Skeletal muscle tissue (tissue), 4 donors: Measurements from ENCODE around the gene CCZ1. TPM values are rescaled to one million over a fixed set of nuclear protein-coding genes. Genes with fewer than 3 reads are reported as not detected.
"Not testable (repeated sequence)": the region's sequence is repeated elsewhere in the genome, so short reads cannot be mapped to it uniquely, and the experiment has no call there.

Experiments
- H3K27ac ChIP-seq: one replicate; pipeline ENCODE4 v1.7.0; 2013; ENCODE audit warnings: mild to moderate bottlenecking, low read depth, low read length, inconsistent platforms
- H3K27me3 ChIP-seq, 3 donors: one replicate each; pipeline ENCODE4 v1.7.0; 2013; ENCODE audit warnings: low read length in 3 of 3; ENCODE audit not compliant: control insufficient read depth in 3 of 3, insufficient read depth in 3 of 3
- H3K36me3 ChIP-seq, 3 donors: one replicate each; pipeline ENCODE4 v1.7.0; 2013; ENCODE audit warnings: low read length in 3 of 3; ENCODE audit not compliant: control insufficient read depth in 3 of 3, insufficient read depth in 3 of 3
- H3K4me1 ChIP-seq, 3 donors: one replicate each; pipeline ENCODE4 v1.7.0; 2013; ENCODE audit warnings: low read length in 3 of 3, mild to moderate bottlenecking in 3 of 3; ENCODE audit not compliant: control insufficient read depth in 3 of 3, insufficient read depth in 3 of 3
- H3K4me3 ChIP-seq, 3 donors: one replicate each; pipeline ENCODE4 v1.7.0; 2013; ENCODE audit warnings: low read length in 3 of 3
- H3K9ac ChIP-seq, 3 donors: one replicate each; pipeline ENCODE4 v1.7.0; 2013; ENCODE audit warnings: low read length in 3 of 3, mild to moderate bottlenecking in 3 of 3, moderate library complexity in 2 of 3, low read depth in 1 of 3
- H3K9me3 ChIP-seq, 3 donors: one replicate each; pipeline ENCODE4 v1.7.0; 2013; ENCODE audit warnings: low read length in 3 of 3; ENCODE audit not compliant: control insufficient read depth in 3 of 3
- total RNA-seq: library from RNA; depleted of rRNA; stranded (reverse); fragments of >200 nt; gene quantifications from one replicate; pipeline ENCODE4 v1.2.3, GENCODE V29; 2014
- donor health status: Osteomylitis.

Gene CCZ1
- total RNA-seq, 1 donor from 2014 or later: 55.3 TPM

- H3K4me1 ChIP-seq, H3K4me3 ChIP-seq, H3K36me3 ChIP-seq, H3K27me3 ChIP-seq, H3K27ac ChIP-seq, H3K9ac ChIP-seq, H3K9me3 ChIP-seq: not testable (repeated sequence)
Measured at GRCh38 chr7:5904726-5905125, 6.2 kb downstream of the CCZ1 start.

DNA sequence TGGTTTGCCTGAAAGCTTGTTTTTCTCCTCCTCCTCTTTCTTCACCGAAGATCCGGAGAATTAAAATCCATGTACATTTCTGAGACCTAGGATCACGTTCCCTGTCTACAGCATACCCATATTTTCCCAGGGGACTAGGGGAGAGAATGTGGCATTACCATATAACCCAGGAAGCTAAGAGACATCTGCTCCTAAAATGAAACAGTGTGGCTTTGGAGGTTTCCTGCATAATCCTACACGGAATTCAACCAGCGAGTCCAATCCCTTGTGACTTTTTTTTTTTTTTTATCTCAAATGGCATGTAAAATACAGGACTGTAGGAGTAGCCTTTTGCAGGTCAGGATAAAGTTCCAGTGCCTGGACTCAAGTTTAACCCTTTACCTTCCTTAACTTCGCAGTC, 10.3 kb downstream of the CCZ1 start:
- H3K27me3 ChIP-seq, H3K4me3 ChIP-seq, H3K27ac ChIP-seq, H3K9ac ChIP-seq, H3K36me3 ChIP-seq, H3K9me3 ChIP-seq, H3K4me1 ChIP-seq: not testable (repeated sequence)

- not testable (repeated sequence) for H3K27ac ChIP-seq, H3K9me3 ChIP-seq, H3K36me3 ChIP-seq, H3K9ac ChIP-seq, H3K4me1 ChIP-seq, H3K4me3 ChIP-seq, H3K27me3 ChIP-seq
Measured at GRCh38 chr7:5916529-5916928, 18.0 kb downstream of the CCZ1 start.

- H3K27ac ChIP-seq: not testable (repeated sequence)
Measured at GRCh38 chr7:5924180-5924579, 25.6 kb downstream of the CCZ1 start.

GRCh38 chr7:5924630-5925029, 26.1 kb downstream of the CCZ1 start:
- H3K4me3 ChIP-seq, H3K4me1 ChIP-seq, H3K9me3 ChIP-seq, H3K9ac ChIP-seq, H3K27me3 ChIP-seq, H3K36me3 ChIP-seq, H3K27ac ChIP-seq: not testable (repeated sequence)

More at GRCh38 chr7:5924180-5924579, 25.6 kb downstream of the CCZ1 start:
- not testable (repeated sequence) for H3K9me3 ChIP-seq, H3K27me3 ChIP-seq, H3K4me1 ChIP-seq, H3K9ac ChIP-seq, H3K4me3 ChIP-seq, H3K36me3 ChIP-seq

DNA sequence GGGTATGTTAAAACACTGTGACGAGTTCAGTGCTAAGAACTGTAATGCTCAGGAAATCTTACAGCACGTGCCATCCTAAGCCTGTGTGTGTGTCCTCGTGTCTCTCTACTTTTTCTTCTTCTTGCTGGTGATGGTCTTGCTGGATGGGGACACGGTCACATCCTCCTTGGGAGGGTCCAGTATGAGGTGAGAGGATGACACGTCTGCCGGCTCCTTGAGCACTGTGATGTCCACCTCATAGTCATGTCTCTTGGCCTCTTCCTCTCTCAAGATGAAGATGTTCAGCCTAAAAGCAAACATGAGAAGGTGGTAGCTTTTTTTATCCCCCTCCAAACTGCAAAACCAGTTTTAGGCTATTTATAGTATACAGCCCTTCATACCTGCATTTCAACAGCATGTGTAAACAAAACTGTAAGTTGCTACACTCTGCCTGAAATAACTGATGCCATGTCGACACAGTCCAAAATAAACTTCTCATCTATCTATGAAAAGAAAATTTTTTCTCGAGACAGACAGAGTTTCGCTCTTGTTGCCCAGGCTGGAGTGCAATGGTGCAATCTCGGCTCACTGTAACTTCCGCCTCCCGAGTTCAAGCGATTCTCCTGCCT, 27.8 kb downstream of the CCZ1 start:
- not testable (repeated sequence) for H3K27ac ChIP-seq, H3K36me3 ChIP-seq, H3K9me3 ChIP-seq, H3K9ac ChIP-seq, H3K4me1 ChIP-seq, H3K4me3 ChIP-seq, H3K27me3 ChIP-seq

DNA sequence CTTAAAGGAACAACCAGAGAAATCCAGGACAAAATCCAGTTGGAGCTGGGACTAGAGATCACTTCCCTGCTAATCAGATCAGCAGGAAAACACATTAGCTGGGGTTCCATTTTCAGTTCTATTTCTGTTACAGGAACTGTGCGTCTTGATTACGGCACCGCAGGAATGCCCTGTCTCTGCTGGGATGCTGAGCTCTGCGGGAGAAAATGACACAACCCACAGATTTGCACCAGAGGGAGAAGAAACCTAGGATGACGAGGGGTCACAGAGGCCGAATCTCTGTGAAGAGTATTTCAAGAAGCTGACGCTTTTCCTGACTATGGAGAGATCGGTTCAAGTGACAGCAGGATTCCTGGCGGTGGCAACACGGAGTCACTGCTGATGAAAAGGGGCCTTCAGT, 31.8 kb downstream of the CCZ1 start:
- H3K9ac ChIP-seq, H3K4me1 ChIP-seq, H3K27ac ChIP-seq, H3K36me3 ChIP-seq, H3K9me3 ChIP-seq, H3K27me3 ChIP-seq, H3K4me3 ChIP-seq: not testable (repeated sequence)

- not testable (repeated sequence) for H3K27ac ChIP-seq, H3K36me3 ChIP-seq, H3K27me3 ChIP-seq, H3K4me1 ChIP-seq, H3K9ac ChIP-seq, H3K9me3 ChIP-seq, H3K4me3 ChIP-seq
Measured at GRCh38 chr7:5931250-5931649, 32.7 kb downstream of the CCZ1 start.

DNA sequence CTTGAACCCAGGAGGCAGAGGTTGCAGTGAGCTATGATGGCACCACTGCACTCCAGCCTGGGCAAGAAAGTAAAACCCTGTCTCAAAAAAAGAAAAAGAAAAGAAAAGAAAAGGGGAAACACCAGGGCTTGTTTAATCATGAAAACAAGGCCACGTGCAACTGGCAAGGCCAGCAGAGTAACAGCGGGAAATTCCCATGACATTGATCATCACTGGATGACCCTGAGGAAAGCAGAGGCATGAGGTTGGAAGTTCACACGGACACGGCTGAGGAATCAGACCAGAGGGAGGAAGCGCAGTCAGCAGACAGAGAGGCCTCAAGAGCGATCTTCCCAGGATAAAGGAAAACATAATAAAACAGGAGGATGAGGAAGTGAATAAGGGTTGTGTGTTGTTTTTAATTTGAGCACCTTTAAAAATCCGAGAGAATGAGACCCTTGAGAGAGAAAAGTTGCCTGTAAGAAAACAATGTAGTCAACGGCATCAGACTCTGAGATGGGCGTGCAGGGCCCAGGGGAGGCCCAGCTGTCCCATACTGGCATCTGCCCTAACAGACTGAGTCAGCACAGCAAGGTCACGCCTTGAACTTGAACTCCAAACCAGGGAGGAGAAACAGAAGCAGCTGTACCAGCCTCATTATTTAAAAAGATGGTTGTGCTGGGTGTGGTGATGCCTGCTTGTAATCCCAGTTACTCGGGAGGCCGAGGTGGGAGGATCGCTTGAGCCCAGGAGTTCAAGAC, 33.5 kb downstream of the CCZ1 start:
- H3K4me1 ChIP-seq, H3K36me3 ChIP-seq, H3K9me3 ChIP-seq, H3K4me3 ChIP-seq, H3K27me3 ChIP-seq, H3K9ac ChIP-seq, H3K27ac ChIP-seq: not testable (repeated sequence)

GRCh38 chr7:5934945-5935450, 36.5 kb downstream of the CCZ1 start:
- not testable (repeated sequence) for H3K27ac ChIP-seq, H3K9ac ChIP-seq, H3K4me1 ChIP-seq, H3K36me3 ChIP-seq, H3K4me3 ChIP-seq, H3K27me3 ChIP-seq, H3K9me3 ChIP-seq
